Stimulated activated CD8-positive, alpha-beta memory T cell treated with anti-CD3 and anti-CD28 coated beads, Interleukin-15, amount 100 ng/mL, for 48 hours (primary cell): ENCODE data around the gene PPM1L.

Source experiments
- DNase-seq, 2 donors: peaks; one replicate each; pipeline ENCODE4 v3.0.0-alpha.2; 2020; ENCODE audit warnings: low read depth in 2 of 2

Gene PPM1L

DNA sequence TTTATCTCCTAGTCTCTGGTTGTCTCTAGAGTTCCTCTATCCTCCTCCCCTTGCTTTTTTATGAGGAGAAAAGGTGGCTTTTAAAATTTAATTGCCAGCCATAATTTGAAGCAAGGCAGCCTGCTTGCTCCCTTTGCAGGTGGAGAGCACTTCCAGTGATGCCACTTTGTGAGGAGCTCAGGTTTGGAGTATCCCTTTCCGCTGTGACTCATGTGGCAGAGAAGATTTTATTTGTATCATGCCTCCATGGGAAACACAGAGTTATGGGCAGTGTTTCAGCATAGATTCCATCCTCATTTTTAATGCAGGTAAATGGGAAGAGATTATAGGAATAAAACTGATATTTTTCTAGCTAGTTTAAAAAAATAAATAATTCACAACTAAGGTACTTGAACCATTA is 7.0 kb downstream of the PPM1L start:
- no peak for DNase-seq

DNA sequence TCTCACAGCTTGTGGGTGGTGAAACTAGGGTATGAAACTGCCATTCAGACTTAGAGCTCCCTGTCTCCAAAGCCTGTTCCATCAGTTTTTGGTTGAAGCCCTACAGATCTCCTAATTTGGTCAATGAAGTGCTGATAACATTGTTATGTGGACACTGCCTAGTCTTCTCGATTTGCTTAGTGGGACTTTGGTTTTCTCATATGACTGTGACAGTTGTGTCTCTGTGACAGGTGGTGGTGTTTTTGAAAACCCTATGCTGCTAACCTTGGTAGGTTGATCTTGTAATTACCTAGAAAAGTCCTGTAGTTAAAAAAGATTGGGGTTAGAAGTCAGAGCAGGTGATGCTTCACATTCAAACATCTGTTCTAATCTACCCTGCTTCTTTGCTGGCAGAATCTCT is 9.2 kb downstream of the PPM1L start:
- no peak for DNase-seq

GRCh38 chr3:160768031-160768430 is 12.0 kb downstream of the PPM1L start:
- no peak for DNase-seq

DNA sequence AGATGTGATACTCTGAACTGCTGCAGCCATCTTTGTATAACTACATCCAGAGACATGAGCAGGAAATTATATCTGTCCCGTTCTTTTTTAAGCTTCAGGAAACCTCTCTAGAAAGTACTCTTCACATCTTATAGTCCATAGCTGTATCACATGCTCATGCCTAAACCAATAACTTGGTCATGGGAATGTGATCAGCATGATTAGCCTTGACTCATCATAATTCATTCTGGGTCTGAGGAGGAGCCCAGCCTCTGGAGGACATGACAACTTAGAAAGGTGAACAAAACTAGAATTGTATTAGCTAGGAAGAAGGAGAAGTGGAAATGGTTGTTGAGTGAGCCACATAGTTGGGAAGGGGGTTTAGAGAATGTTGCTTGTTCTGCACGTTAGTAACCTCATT is 12.9 kb downstream of the PPM1L start:
- DNase-seq: no peak

GRCh38 chr3:160771811-160772459 is 15.9 kb downstream of the PPM1L start:
- no peak for DNase-seq

DNA sequence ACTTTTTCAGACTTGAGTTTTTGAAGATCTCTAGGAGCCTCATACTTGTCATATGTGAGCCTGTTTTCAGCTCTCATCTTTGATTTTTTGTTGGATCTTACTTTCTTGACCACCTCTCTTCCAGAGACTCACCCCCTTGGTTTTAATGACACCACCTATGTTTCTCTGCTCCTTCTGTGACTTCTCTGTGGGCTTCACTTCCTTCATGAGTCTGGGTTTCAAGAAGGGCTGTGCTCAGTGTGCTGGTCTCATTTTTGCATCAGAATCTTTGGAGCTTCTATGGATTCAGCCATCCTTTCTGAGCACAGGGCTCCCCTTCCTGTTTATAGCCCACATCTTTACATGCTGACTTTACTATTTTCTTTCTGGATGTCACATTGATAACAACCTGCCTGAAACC is 17.7 kb downstream of the PPM1L start:
- no peak for DNase-seq

DNA sequence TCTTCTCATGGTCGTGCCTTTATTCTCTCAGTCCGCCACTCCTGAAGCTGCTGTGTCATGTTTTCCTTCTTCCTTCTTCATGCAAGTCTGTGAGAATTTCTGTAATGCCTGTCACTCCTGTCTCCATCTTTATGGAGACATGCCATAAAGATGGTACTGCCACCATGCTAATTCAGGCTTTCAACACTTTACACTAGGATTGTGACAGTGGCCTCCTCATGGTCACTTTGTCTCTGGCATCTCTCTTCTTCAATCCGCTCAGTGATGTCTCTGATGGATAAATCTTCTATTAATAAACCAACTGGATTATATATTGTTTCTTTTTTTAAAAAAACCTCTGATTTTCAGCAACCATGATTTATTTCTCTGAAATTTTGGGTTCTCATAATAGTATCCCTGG is 18.1 kb downstream of the PPM1L start:
- no peak for DNase-seq

GRCh38 chr3:160778480-160778879 is 22.4 kb downstream of the PPM1L start:
- DNase-seq: no peak

- no peak for DNase-seq
Measured at GRCh38 chr3:160779040-160779439, 23.0 kb downstream of the PPM1L start.

- DNase-seq: no peak
Measured at GRCh38 chr3:160780245-160780644, 24.2 kb downstream of the PPM1L start.

DNA sequence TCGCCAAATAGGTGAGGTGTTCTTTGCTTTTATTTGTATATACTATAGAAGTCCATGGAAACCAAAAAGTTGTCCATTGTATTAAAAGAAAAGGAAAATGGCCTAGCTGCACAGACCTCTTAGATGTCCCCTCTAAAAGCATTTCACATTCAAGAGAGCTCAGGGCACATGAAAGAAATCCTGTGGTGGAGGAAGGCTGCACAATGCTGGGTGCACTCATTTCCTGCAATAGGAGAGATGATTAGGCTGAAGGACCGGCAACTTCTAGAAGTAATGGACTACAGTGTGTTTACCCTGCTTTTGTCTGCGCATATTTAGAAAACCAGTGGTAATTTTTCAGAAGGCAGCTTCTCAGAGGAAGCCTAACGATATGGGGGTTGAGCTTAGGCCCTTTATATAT is 25.4 kb downstream of the PPM1L start:
- DNase-seq: no peak

DNA sequence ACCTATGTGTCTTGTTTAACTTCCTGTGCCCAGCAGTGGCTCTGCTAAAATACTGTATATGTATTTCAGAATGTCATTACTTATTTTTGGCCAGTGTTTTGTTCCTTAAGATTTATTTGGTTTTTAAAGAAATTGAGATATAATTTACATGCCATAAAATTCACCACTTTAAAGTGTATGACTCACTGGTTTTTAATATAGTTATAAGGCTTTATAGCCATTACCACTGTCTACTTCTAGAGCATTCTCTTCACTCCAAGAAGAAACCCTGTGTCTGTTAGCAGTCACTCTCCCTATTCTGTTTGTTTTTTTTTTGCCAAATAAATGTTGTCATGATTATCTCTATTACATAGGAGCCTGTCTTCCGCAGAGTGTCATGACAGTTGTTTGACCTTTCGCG is 25.8 kb downstream of the PPM1L start:
- DNase-seq: no peak

GRCh38 chr3:160784853-160785252 is 28.8 kb downstream of the PPM1L start:
- no peak for DNase-seq

DNA sequence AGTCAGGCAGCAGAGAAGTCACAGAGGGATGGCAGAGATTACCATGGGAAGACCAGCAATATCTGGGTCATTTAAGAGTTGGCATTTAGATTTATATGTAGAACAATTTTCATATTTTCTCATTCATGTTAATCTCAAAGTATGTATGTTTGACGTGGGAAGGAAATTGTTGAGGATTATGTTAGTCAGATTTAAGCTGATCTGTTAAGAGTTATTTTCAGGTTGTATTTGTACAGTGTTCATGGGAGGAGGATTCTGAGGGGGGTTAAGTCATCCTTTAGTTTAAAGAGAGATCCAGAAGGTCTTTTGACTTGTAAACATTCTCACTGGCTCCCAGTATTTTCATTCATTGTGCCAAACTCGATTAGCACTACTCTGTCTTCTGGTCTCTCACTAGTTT is 34.7 kb downstream of the PPM1L start:
- no peak for DNase-seq

DNA sequence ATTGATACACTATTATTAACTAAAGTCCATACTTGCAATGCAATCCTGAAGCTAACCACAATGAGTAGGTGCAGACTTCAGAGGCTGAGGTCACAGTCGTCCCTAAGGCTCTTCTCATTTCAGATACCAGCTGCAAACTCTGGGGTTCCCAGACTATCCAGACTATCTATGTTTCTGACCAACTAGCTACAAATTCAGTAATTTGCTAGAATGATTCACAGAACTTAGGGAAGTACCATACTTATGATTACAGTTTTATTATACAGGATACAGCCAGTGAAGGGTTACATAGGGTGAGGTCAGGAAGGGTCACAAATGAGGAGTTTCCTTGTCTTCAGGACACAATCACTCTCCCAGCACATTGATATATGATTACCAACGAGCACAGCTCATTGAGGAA is 36.5 kb downstream of the PPM1L start:
- DNase-seq: no peak

- DNase-seq: no peak
Measured at GRCh38 chr3:160793722-160794252, 37.8 kb downstream of the PPM1L start.

GRCh38 chr3:160796089-160796812 is 40.2 kb downstream of the PPM1L start:
- DNase-seq: no peak

GRCh38 chr3:160796813-160797164 is 40.8 kb downstream of the PPM1L start:
- DNase-seq: no peak

GRCh38 chr3:160797356-160797755 is 41.3 kb downstream of the PPM1L start:
- DNase-seq: no peak

- DNase-seq: peak; percentile 30
Measured at GRCh38 chr3:160801386-160802118, 45.5 kb downstream of the PPM1L start.

- DNase-seq: no peak
Measured at GRCh38 chr3:160804762-160805161, 48.7 kb downstream of the PPM1L start.

GRCh38 chr3:160806094-160806493 is 50.1 kb downstream of the PPM1L start:
- no peak for DNase-seq

DNA sequence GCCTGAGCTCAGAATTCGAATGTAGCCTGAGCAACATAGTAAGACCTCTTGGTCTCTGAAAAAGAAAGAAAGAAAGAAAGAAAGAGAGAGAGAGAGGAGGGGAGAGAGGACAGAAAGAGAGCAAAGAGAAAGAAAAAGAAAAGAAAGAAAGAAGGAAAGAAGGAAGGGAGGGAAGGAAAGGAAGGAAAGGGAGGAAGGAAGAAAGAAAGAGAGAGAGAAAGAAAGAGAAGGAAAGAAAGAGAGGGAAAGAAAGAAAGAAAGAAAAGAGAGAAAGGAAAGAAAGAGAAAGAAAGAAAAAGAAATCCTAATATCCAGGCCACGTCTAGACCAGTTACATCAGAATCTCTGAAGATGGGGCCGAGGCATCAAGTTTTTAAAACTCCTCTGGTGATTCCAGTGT is 50.7 kb downstream of the PPM1L start:
- DNase-seq: no peak
